ENCODE data around the gene MACROD1.

Gene MACROD1

GRCh38 chr11:63997801-63998337 lies 168.0 kb downstream of the MACROD1 start:
- in situ Hi-C loops (cut with HindIII; ENCODE audit: low sequenced_read_pairs) = no loop called here
- no peak overlapping the region for H3K4me3 ChIP-seq (ENCODE audit: low read depth, low read length)
- no peak for DNase-seq (ENCODE audit: low read depth, low spot score)
- no peak for TF ChIP-seq CTCF (IDR thresholded peaks at IDR 0.05; ENCODE audit: low read depth, low read length)

- in situ Hi-C loops (cut with HindIII; ENCODE audit: low sequenced_read_pairs) = no loop called here
- TF ChIP-seq CTCF (IDR thresholded peaks at IDR 0.05; ENCODE audit: low read depth, low read length) = no peak
- no peak overlapping the region for H3K4me3 ChIP-seq (ENCODE audit: low read depth, low read length)
- no peak for DNase-seq (ENCODE audit: low read depth, low spot score)
These were observed 168.7 kb downstream of the MACROD1 start for GRCh38 chr11:63997104-63997700.

GRCh38 chr11:63996512-63996911 lies 169.4 kb downstream of the MACROD1 start:
- DNase-seq (ENCODE audit: low read depth, low spot score) = no peak
- H3K4me3 ChIP-seq (ENCODE audit: low read depth, low read length) = no peak overlapping the region
- no peak for TF ChIP-seq CTCF (IDR thresholded peaks at IDR 0.05; ENCODE audit: low read depth, low read length)
- in situ Hi-C loops (cut with HindIII; ENCODE audit: low sequenced_read_pairs) = no loop called here

DNA sequence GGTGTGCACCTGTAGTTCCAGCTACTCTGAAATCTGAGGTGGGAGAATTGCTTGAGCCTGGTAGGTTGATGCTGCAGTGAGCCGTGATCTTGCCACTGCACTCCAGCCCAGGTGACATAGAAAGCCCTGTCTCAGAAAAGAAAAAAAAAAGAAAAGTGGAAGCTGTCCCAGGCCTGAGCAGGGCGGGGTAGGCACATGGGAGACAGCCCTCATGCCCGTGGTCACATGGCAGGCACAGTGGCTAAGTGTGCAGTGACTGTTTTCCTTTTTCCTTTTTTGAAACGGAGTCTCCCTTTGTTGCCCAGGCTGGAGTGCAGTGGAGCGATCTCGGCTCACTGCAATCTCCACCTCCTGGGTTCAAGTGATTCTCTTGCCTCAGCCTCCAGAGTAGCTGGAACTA lies 171.9 kb downstream of the MACROD1 start:
- DNase-seq (ENCODE audit: low read depth, low spot score) = no peak
- no peak overlapping the region for H3K4me3 ChIP-seq (ENCODE audit: low read depth, low read length)
- in situ Hi-C loops (cut with HindIII; ENCODE audit: low sequenced_read_pairs) = no loop called here
- no peak for TF ChIP-seq CTCF (IDR thresholded peaks at IDR 0.05; ENCODE audit: low read depth, low read length)

DNA sequence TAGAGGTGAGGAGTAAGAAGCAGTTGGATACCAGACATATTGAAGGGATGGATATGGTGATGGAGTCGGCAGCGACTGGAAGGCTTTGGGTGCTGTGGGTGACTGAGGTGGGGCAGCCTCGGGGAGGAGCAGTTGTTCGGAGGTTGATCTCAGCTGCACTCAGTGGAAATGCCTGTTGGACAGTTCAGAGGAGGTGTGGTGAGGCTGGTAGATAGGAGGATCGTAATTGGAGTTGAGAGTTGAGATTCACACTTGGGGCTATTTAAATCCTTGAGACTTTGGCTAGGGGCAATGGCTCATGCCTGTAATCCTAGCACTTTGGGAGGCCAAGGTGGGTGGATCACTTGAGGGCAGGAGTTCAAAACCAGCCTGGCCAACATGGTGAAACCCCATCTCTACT lies 172.8 kb downstream of the MACROD1 start:
- DNase-seq (ENCODE audit: low read depth, low spot score) = no peak
- no peak for TF ChIP-seq CTCF (IDR thresholded peaks at IDR 0.05; ENCODE audit: low read depth, low read length)
- no peak overlapping the region for H3K4me3 ChIP-seq (ENCODE audit: low read depth, low read length)
- in situ Hi-C loops (cut with HindIII; ENCODE audit: low sequenced_read_pairs) = no loop called here

GRCh38 chr11:63991558-63991957 lies 174.4 kb downstream of the MACROD1 start:
- H3K4me3 ChIP-seq (ENCODE audit: low read depth, low read length) = no peak overlapping the region
- TF ChIP-seq CTCF (IDR thresholded peaks at IDR 0.05; ENCODE audit: low read depth, low read length) = no peak
- in situ Hi-C loops (cut with HindIII; ENCODE audit: low sequenced_read_pairs) = no loop called here

More at GRCh38 chr11:63991558-63991957, 174.4 kb downstream of the MACROD1 start:
- no peak for DNase-seq (ENCODE audit: low read depth, low spot score)

Measured in astrocyte of the spinal cord (primary cell).